ENCODE results near the gene KDM6B.
A peak's percentile ranks its signal among the peaks of the same experiment; 100 is the strongest.
"Not testable (repeated sequence)": the region's sequence is repeated elsewhere in the genome, so short reads cannot be mapped to it uniquely, and the experiment has no call there.

KDM6B gene, protein sequence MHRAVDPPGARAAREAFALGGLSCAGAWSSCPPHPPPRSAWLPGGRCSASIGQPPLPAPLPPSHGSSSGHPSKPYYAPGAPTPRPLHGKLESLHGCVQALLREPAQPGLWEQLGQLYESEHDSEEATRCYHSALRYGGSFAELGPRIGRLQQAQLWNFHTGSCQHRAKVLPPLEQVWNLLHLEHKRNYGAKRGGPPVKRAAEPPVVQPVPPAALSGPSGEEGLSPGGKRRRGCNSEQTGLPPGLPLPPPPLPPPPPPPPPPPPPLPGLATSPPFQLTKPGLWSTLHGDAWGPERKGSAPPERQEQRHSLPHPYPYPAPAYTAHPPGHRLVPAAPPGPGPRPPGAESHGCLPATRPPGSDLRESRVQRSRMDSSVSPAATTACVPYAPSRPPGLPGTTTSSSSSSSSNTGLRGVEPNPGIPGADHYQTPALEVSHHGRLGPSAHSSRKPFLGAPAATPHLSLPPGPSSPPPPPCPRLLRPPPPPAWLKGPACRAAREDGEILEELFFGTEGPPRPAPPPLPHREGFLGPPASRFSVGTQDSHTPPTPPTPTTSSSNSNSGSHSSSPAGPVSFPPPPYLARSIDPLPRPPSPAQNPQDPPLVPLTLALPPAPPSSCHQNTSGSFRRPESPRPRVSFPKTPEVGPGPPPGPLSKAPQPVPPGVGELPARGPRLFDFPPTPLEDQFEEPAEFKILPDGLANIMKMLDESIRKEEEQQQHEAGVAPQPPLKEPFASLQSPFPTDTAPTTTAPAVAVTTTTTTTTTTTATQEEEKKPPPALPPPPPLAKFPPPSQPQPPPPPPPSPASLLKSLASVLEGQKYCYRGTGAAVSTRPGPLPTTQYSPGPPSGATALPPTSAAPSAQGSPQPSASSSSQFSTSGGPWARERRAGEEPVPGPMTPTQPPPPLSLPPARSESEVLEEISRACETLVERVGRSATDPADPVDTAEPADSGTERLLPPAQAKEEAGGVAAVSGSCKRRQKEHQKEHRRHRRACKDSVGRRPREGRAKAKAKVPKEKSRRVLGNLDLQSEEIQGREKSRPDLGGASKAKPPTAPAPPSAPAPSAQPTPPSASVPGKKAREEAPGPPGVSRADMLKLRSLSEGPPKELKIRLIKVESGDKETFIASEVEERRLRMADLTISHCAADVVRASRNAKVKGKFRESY (N-terminal part only)

DNA sequence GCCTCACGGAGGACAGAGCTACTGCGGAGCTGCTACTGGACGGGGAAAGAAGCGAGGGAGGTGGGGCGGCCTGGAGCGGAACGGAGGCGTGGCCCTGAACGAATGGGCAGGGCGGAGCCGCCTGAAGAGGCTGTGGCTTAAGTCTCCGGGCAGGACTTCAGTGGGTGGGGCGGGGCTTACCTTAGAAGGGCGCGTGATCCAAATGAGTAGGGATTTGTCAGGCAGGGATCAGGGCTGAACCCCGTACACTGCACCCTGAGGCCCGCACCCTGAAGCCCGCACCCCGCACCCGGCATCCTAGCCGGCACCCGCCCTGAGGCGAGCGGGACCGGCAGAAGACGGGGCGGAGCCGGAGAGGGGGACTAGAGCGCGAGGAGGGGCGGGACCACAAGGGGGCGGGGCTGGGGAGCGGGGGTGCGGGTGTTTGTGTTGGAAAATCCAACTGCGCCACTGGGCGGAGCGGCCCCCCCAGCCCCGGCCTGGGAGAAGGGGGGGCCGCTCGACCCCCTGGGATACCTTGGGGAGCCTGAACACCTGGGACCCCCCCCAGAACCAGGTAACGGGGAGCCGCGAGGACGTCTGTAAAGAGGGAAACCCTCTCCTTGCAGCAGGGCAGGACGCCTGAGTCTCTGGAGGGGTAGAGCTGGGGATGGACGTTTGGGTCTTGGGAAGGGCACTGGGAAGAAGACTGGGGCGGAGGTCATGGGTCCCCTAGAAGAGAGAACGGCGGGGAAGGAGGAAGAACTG, at the start of gene KDM6B:
KDM6B (plus strand) TSS at position 423 of the 747 bp plus-strand sequence. CDS start 11,338 bp downstream, outside the sequence.
- peak; percentile 59 for DNase-seq

DNA sequence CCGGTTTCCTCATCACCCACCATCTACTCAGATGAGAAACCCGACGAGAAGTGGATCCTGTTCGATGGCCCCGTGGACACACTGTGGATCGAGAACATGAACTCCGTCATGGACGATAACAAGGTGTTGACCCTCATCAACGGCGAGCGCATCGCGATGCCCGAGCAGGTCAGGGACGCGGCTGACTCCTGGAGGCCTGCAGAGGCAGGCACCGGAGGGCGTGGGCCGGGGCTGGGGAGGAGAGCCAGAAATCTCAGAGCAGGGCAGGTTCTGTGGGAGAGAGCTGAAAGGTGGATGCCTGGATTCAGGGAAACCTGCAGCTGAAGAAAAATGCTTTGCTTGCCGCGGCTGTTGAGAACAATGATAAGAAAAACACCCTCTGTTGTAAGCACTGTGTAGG, 47.2 kb upstream of the KDM6B start:
- no peak for DNase-seq

DNA sequence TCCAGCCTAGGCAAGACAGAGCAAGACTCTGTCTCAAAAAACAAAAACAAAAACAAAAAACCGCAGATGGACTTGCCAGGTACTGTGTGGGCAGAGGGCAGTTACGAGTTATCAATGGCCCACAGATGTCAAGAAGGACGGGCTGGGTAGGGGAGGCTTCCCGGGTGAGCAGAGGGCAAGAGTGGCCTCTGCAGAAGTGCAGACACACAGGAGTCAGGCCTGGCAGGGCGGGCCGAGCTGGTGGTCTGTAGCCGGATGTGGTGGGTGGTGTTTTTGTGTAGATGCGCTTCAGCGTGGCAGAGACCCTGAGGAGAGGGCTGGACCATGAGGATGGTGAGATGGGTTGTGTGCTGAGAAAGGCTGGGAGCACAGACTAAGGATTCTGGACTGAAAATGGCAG, 44.9 kb upstream of the KDM6B start:
- DNase-seq = no peak

DNA sequence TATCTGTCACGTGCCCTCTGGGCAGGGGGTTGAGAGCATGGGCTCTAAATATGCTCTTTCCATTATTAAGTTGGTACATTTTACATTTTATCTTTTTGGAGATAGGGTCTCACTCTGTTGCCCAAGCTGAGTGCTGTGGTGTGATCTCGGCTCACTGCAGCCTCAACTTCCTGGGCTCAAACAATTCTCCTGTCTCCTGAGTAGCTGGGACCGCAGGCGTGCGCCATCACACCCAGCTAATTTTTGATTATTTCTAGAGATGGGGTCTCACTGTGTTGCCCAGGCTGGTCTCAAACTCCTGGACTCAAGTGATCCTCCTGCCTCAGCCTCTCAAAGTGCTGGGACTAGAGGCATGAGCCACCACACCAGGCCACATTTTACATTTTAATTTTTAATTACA, 43.9 kb upstream of the KDM6B start:
- no peak for DNase-seq

DNA sequence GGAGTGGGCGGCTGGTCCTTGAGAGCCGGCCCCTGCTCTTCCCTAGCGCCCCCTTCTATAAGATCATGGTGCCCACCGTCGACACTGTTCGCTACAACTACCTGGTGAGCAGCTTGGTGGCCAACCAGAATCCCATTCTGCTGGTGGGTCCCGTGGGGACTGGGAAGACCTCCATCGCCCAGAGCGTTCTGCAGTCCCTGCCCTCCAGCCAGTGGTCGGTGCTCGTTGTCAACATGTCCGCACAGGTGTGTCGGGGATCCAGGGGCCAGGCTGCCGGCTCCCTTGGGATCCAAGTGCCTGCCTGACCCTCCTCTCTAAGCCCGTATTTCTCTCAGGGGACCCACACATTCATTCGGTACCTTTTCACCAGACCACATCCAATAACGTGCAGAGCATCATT, 41.4 kb upstream of the KDM6B start:
- no peak for DNase-seq

DNA sequence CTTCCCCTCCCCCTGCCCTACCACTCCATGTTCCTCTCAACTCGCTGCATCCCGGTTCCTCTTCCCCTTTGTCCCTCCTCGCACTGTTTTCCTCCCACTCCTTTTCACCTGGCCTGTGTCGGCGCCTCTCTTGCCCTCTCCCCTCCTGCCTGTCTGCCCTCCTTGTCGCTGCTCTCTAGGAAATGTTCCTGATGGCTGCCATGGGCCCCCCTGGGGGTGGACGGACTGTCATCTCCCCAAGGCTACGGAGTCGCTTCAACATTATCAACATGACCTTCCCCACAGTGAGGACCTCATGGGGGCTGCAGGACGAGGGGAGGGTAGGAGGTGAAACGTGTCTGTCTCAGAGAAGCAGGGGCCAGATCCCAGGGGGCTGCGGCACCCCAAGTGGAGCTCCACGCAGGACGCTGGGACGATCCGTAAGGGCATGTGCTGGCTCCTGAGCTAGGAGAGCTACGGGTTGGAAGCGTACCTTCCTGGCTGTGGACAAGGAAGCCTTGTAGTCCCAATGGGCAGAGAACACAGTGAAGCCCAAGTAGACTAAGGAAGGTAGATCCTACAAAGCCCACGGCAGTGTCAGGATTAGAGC, 39.8 kb upstream of the KDM6B start:
- DNase-seq = no peak

DNA sequence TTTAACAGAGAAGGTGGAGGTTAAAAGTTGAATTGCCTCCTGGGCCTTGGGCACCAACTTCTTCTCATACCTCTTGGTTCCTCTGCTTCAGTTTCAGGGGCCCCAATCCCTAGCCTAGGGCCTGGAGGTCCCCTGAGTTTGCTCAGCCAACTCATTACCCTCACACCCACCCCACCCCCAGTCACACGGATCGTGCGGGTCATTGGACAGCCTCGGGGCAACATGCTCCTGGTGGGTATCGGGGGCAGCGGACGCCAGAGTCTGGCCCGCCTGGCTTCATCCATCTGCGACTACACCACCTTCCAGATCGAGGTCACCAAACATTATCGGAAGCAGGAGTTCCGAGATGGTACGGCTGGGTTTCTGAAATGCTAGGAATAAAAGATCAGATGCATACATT, 36.0 kb upstream of the KDM6B start:
- no peak for DNase-seq

DNA sequence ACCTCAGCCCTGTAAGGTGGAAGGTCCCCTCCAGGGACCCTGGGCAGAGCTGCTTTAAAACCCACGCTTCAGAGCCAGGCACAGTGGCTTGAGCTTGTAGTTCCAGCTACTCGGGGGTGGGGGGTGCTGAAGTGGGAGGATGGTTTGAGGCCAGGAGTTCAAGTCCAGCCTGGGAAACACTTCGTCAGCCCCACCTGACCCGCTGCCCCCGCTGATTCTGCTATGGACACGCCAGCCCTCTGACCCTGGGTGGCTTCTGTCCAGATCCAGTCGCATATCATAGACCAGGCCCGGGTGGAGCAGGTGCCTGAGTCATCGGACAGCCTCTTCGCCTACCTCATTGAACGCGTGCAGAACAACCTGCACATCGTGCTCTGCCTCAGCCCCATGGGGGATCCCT, 35.2 kb upstream of the KDM6B start:
- DNase-seq = no peak

DNA sequence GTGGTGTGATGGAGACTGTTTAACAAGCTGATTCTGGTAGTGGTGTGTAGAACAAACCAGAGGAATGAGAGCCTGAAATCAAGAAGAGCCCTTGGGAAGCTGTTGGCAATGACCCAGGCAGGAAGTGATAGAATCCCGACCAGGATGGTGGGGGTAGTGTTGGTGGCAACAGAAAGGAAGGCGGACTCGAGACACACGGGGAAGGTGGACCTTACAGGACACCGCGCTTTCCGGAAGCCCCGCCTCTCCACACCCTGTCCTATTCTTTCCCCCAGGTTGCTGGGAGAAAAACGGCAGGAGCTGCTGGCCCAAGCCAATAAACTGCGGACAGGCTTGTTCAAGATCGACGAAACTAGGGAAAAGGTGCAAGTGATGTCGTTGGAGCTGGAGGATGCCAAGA, 30.0 kb upstream of the KDM6B start:
- no peak for DNase-seq

DNA sequence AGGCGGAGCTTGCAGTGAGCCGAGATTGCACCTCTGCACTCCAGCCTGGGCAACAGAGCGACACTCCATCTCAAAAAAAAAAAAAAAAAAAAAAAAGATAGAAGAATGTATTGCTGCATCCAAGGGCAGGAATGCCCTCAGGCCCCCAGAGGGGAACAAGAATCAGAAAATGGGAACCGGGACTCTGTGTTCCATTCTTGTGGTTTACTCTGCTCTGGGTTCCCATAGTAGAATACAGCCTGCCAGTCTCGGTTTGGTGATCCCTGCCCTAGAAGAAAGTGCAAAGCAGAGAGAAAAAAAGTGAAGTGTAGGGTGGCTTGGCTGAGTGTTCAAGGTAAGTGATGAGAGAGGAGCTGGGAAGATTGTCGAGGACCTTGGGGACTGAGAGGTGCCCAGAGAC, 27.4 kb upstream of the KDM6B start:
- DNase-seq = no peak

DNA sequence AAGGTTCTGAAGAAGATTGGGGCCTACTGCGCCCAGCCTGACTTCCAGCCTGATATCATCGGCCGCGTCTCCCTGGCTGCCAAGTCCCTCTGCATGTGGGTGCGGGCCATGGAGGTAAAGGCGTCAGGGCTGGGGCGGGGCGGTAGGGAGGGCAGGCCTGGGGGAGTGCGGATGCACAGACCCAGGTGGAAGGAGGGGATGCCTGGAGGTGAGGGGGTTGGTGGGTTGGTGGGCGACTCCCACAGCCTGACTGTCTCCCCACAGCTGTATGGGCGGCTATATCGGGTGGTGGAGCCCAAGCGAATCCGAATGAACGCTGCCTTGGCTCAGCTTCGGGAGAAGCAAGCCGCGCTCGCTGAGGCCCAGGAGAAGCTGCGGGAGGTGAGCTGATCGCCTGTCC, 26.8 kb upstream of the KDM6B start:
- DNase-seq = no peak

DNA sequence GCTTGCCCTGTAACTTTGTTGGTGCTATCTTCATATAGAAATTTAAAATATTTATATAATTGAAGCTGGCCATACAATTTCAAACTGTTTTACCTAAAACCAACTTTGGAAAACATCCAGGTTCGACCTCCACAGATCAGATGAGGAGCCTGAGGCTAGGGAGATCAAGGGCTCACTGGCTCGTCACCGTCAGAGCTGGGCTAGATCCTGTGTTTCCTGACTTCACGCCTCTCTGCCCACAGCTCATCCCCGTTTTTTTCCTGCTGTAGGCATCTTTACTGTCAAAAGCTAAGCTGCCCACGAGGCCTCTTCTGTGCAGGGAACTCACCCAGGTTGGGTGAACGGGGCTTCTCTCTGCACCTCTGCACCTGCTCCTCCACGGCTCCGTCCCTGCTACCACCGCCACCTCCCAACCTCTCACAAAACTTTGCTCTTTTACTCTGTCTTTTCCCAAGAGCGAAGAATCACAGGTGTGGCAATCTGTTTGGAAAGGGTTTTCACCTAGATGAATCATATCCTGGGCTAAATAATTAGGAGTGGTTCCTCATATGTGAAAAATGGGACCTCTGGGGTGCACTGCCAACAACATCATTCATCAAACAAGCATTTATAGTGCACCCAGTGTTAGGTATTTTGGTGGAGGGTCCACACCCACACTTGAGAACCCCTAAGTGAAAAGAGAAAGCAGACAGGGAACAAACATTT, 24.8 kb upstream of the KDM6B start:
- no peak for DNase-seq

DNA sequence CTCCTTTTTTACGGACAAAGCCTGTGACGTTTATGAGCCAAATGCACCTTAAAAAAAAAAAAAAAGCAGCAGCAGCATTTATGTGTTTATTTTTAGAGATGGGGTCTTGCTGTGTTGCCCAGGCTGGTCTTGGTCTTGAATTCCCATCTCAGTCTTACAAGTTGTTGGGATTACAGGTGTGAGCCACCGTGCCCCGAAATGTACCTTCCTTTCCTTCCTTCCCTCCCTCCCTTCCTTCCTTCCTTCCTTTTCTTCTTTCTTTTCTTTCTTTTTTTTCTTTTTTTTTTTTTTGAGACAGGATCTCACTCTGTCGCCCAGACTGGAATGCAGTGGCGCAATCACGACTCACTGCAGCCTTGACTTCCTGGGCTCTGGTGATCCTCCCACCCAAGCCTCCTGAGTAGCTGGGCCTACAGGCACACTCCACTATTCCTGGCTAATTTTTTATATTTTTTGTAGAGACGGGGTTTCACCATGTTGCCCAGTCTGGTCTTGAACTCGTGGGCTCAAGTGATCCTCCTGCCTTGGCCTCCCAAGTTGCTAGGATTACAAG, 24.1 kb upstream of the KDM6B start:
- not testable (repeated sequence) for DNase-seq

DNA sequence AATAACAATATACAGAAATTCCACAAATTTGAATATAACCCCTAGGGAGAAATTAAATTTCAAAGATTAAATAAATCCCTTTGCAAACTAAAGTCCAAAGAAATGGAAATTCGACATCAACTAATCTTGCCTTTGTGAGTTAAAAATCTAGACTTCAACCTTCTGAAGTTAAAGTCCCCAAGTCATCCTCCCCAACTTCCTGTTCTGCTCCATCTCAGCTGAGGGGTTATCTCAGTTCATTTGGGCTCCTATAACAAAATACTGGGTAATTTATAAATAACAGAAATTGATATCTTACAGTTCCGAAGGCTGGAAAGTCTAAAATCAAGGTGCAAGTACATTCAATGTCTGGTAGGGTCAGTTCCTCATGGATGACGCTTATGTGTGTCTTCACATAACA, 22.8 kb upstream of the KDM6B start:
- DNase-seq = no peak

DNA sequence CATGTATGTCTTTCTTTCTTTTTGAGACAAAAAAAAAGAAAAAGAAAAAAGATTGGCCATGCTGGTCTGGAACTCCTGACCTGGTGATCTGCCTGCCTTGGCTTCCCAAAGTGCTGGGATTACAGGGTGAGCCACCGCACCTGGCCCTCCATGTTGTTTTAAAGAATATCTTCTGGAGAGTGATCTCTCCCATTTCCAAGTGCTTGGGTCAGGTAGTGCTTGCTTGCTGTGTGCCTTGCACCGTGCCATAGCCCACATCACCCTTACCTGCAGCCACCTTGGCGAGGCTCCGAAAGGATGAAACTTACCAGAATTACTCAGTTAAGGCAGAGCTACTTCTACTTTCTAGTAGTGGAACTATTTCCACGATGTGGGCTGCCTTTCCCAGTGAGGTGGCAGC, 19.0 kb upstream of the KDM6B start:
- DNase-seq = no peak

DNA sequence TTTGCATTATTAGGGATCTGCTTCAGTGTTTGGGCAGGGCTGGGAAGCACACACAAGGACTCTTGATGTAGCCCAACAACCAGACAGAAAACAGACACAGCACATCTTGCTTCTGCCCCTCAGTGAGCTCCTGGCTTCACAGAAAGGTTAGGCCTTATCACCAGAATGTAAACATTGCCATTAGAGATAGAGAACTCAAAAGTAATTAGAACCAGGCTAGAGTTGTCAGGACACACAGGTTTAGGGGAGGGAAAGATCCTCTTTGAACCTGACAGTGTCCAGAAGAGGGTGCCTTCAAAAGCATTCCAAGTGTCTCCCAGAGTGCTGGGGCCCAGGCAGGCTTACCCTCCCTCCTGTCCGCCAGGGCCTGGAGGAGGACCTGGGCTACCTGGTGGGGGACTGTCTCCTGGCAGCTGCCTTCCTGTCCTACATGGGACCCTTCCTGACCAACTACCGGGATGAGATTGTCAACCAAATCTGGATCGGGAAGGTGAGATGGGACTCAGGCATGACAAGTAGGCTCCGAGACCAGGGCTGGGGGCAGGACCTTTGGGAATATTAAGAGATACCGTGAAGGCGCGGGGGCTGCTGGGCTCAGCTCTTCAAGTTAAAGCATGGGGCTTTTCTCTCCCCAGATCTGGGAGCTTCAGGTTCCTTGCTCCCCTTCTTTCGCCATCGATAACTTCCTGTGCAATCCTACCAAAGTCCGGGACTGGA, 16.9 kb upstream of the KDM6B start:
- no peak for DNase-seq

DNA sequence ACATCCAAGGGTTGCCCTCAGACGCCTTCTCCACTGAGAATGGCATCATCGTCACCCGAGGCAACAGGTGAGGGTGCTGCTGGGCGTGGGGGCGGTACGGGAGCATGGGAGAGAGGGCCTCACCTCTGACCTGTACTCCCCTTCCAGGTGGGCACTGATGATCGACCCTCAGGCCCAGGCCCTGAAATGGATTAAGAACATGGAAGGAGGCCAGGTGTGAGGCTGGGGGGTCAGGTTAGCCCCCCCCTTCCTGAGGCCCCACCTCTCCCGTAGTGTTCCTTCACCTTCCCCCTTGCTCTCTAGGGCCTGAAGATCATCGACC, 16.4 kb upstream of the KDM6B start:
- DNase-seq = no peak

DNA sequence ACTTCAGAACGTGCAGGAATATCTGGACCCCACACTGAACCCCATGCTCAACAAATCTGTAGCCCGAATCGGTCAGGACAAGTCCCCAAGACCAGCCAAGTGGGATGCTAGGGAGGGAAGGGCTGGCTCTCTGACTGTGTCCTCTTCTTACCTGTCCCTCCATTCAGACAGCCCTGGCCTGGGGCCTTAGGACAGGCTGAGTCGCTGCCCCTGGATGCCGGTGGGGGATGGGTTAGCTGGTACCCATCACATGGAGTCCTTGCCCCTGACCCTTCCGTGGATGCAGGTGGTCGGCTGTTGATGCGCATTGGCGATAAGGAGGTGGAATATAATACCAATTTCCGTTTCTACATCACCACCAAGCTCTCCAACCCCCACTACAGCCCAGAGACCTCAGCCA, 16.0 kb upstream of the KDM6B start:
- no peak for DNase-seq

DNA sequence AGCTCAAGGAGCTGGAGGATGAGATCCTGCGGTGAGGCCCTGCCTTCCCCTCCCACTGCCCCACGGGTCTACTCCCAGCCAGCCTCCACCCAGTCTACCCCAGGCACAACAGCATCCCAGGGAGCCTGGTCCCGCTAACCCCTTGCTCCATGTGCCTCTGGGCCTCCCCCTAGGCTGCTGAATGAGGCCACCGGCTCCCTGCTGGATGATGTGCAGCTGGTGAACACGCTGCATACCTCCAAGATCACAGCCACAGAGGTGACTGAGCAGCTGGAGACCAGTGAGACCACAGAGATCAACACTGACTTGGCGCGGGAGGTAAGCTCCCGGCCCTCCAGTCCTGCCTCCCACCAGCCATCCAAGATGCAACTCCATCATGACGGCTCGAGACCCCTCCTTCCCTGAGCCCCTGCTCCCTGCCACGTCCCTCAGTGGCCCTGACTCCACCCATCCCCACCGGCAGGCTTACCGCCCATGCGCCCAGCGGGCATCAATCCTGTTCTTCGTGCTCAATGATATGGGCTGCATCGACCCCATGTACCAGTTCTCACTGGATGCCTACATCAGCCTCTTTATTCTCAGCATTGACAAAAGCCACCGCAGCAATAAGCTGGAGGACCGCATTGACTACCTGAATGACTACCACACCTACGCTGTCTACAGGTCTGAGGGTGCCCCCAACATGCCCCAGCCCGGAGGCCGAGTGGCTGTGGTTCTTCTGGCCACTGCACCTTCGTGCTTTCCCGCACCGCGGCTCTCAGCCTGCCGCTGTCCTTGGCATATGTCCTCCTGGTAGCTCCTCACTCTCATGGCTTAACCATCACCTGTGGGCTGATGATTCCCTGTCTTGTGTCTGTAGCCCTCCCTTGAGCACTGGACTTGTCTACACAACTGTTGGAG, 15.0 kb upstream of the KDM6B start:
- no peak for DNase-seq

DNA sequence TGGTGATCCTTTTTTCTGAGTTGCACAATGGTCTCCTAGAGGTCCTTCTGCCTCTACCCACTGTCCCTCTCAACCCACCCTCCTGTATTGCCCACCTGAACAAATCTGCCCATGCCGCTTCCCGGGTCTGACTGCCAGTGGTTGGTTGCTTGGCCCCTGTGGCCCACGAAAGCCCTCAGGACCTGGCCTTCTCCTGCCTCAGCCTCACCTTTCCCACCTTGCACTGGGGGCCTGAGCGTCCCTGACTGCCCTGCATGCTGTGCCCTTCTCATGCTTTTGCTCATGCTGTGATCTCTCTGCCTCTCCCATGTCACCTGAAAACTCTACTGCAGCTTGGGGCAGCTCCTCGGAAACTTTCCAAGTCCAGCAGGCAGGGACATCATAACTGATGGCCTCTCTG, 13.8 kb upstream of the KDM6B start:
- no peak for DNase-seq

Data from NCI-H446 treated with DMSO at 0.1 percent for 48 hours (cell line).